Keratinocyte (primary cell): ENCODE measurements around the gene GSTCD.

ENCODE experiments used
- EZH2 ChIP-seq: IDR thresholded peaks from one replicate; pipeline ENCODE4 v1.6.1; 2012; ENCODE audit warnings: inconsistent platforms, mild to moderate bottlenecking, low read length, moderate library complexity
- TF ChIP-seq, protein P1 (sequence below), 3 experiments: IDR thresholded peaks in 1 of 3; conservative IDR thresholded peaks in 1 of 3; optimal IDR thresholded peaks in 1 of 3; 2 replicates in 2 of 3; 3 replicates in 1 of 3; pipeline versions ENCODE3 to v1.5.1; 2011; ENCODE audit warnings: low read length in 3 of 3, mild to moderate bottlenecking in 3 of 3, moderate library complexity in 2 of 3, control low read depth in 1 of 3, inconsistent platforms in 1 of 3; ENCODE audit not compliant: insufficient read depth in 2 of 3; ENCODE audit errors: extremely low read depth in 1 of 3

DNA sequence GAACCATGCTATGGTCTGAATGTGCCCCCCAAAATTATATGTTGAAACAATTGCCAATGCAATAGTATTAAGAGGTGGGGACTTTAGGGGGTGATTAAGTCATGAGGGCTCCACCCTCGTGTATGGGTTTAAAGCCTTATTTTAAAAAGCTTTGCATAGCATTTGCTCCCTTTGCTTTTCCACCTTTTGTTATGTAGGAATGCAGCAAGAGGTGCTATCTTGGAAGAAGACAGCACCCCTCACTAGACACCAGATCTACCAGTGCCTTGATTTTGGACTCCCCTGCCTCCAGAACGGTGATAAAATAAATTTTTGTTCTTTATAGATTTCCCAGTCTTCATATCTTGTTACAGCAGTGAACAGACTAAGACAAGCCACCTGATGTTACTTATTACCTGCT, 163.4 kb downstream of the GSTCD start:
- TF ChIP-seq EZH2 = no peak
- TF ChIP-seq, protein P1, sequence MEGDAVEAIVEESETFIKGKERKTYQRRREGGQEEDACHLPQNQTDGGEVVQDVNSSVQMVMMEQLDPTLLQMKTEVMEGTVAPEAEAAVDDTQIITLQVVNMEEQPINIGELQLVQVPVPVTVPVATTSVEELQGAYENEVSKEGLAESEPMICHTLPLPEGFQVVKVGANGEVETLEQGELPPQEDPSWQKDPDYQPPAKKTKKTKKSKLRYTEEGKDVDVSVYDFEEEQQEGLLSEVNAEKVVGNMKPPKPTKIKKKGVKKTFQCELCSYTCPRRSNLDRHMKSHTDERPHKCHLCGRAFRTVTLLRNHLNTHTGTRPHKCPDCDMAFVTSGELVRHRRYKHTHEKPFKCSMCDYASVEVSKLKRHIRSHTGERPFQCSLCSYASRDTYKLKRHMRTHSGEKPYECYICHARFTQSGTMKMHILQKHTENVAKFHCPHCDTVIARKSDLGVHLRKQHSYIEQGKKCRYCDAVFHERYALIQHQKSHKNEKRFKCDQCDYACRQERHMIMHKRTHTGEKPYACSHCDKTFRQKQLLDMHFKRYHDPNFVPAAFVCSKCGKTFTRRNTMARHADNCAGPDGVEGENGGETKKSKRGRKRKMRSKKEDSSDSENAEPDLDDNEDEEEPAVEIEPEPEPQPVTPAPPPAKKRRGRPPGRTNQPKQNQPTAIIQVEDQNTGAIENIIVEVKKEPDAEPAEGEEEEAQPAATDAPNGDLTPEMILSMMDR (optimal IDR thresholded peaks at IDR 0.05 in 1 of 3, IDR thresholded peaks at IDR 0.05 in 1 of 3, conservative IDR thresholded peaks at IDR 0.05 in 1 of 3; ENCODE audit: extremely low read depth in 1 of 3, insufficient read depth in 2 of 3, low read length in 3 of 3) = no peak
